Prostate gland (tissue), 2 donors: ENCODE measurements around the gene HDAC6. TPM values are rescaled to one million over a fixed set of nuclear protein-coding genes. Genes with fewer than 3 reads are reported as not detected.

Experiments used
- DNase-seq: peaks from one replicate; pipeline ENCODE4 v3.0.0-alpha.2; 2019; ENCODE audit warnings: low spot score
- H3K27ac ChIP-seq, 2 donors: fragments of 200-600 bp; sonication (generic); 2 replicates each; pipeline ENCODE4 v1.5.1; 2017 to 2019
- H3K27me3 ChIP-seq: fragments of 200-600 bp; sonication (generic); replicated peaks from 2 replicates; pipeline ENCODE4 v1.5.1; 2019; ENCODE audit not compliant: insufficient read depth
- H3K36me3 ChIP-seq, 2 donors: fragments of 200-600 bp; sonication (generic); 1 replicate in 1 of 2; 2 replicates in 1 of 2; pipeline versions ENCODE4 v1.5.1 to v1.8.1; 2017 to 2019
- H3K4me1 ChIP-seq: fragments of 200-600 bp; sonication (generic); replicated peaks from 2 replicates; pipeline ENCODE4 v1.5.1; 2019
- H3K4me3 ChIP-seq, 2 donors: fragments of 200-600 bp; sonication (generic); 2 replicates each; pipeline ENCODE4 v1.5.1; 2017 to 2019
- H3K9me3 ChIP-seq: fragments of 200-600 bp; sonication (generic); 2 replicates; pipeline ENCODE4 v1.5.1; 2017
- CTCF ChIP-seq, 4 experiments: fragments of 200-600 bp in 2 of 4; fragments of 450-650 bp in 2 of 4; sonication (generic) in 2 of 4; IDR thresholded peaks; 1 replicate in 3 of 4; 2 replicates in 1 of 4; pipeline ENCODE4 v1.5.1; 2016 to 2019; ENCODE audit warnings: antibody characterized with exemption in 4 of 4, mild to moderate bottlenecking in 2 of 4, moderate library complexity in 2 of 4
- POLR2A ChIP-seq: fragments of 450-650 bp; IDR thresholded peaks from one replicate; pipeline ENCODE4 v1.6.1; 2016; ENCODE audit warnings: antibody characterized with exemption, mild to moderate bottlenecking
- POLR2AphosphoS5 ChIP-seq: sonication (generic); formaldehyde crosslinking; IDR thresholded peaks from one replicate; pipeline ENCODE4 v1.6.1; 2017; ENCODE audit warnings: antibody characterized with exemption
- WGBS: methylation state at CpG from one replicate; pipeline ENCODE4 v1.1.5; 2018; 5-methylcytosine and 5-hydroxymethylcytosine counted together
- intact Hi-C: fragments of 100-400 bp; cut with DNase I; formaldehyde crosslinking; loops from one replicate; pipeline ENCODE4 v1.14.2; 2022
- total RNA-seq, 2 donors: library from RNA; depleted of rRNA; stranded (reverse); fragments of >200 nt; gene quantifications; one replicate each; pipeline ENCODE4 v1.1.0, GENCODE V29; 2016

Gene HDAC6
- total RNA-seq, 2 donors from 2014 or later = 102 to 113 TPM

- no peak for DNase-seq
- peak overlapping the region; percentile 92 to 93 for H3K27ac ChIP-seq
- intact Hi-C loops = loop anchor here (2.0 to 10.0 kb wide), 4 partner anchors 64 to 244 kb away; partner anchors contain the start of genes PQBP1, SUV39H1, TFE3 and TIMM17B
Observed at GRCh38 chrX:48800574-48801279, 1.1 kb upstream of the HDAC6 start.

GRCh38 chrX:48802089-48802904 lies 430 bp downstream of the HDAC6 start:
- peak overlapping the region; percentile 93 to 97 for H3K27ac ChIP-seq
- intact Hi-C loops = loop anchor here (5.0 to 10.0 kb wide), 3 partner anchors 95 to 243 kb away; partner anchors contain the start of genes PQBP1, SUV39H1, TFE3 and TIMM17B
- peak; percentile 77 for DNase-seq
- 7% methylated on average over 34 of the region's 40 CpGs for WGBS
- no peaks in the 10 kb centered on the region for H3K27me3 ChIP-seq
- H3K4me3 ChIP-seq = peak overlapping the region; percentile 44 to 46
- no peaks in the 10 kb centered on the region for H3K4me1 ChIP-seq
- peak; percentile 63 for TF ChIP-seq POLR2A
- no peak for TF ChIP-seq POLR2AphosphoS5
- no peak for TF ChIP-seq CTCF (IDR thresholded peaks at IDR 0.05)
- no peaks in the 10 kb centered on the region for H3K9me3 ChIP-seq
- no peaks in the 10 kb centered on the region for H3K36me3 ChIP-seq

More at GRCh38 chrX:48800574-48801279, 1.1 kb upstream of the HDAC6 start:
- Histone ChIP-seq H3K4me3 (peak overlapping the region; percentile 49 to 53), H3K4me1 (no peaks in the 10 kb centered on the region), H3K27me3 (no peaks in the 10 kb centered on the region), H3K36me3 (no peaks in the 10 kb centered on the region), H3K9me3 (no peaks in the 10 kb centered on the region)
- WGBS = 32% methylated on average over 15 of the region's 17 CpGs
- no peak for TF ChIP-seq POLR2A
- no peak for TF ChIP-seq POLR2AphosphoS5
- TF ChIP-seq CTCF (IDR thresholded peaks at IDR 0.05) = no peak

- H3K9me3 ChIP-seq = no peaks in the 10 kb centered on the region
- H3K27me3 ChIP-seq = no peaks in the 10 kb centered on the region
- no peaks in the 10 kb centered on the region for H3K36me3 ChIP-seq
- TF ChIP-seq CTCF (IDR thresholded peaks at IDR 0.05) (no peak), POLR2AphosphoS5 (no peak), POLR2A (no peak)
- intact Hi-C loops = loop anchor here (5.0 to 10.0 kb wide), 3 partner anchors 94 to 242 kb away; partner anchors contain the start of genes PQBP1, SUV39H1, TFE3 and TIMM17B
- peak overlapping the region; percentile 44 to 46 for H3K4me3 ChIP-seq
- peak overlapping the region; percentile 93 to 97 for H3K27ac ChIP-seq
- no peaks in the 10 kb centered on the region for H3K4me1 ChIP-seq
- 51% methylated on average over 3 of the region's 4 CpGs for WGBS
- no peak for DNase-seq
Observed at GRCh38 chrX:48802905-48803200, 986 bp downstream of the HDAC6 start.

- TF ChIP-seq CTCF (IDR thresholded peaks at IDR 0.05) (no peak), POLR2AphosphoS5 (no peak), POLR2A (no peak)
- no peak overlapping the region for H3K4me3 ChIP-seq
- WGBS = 92% methylated on average over 3 of the region's 4 CpGs
- intact Hi-C loops = loop anchor here (10.0 kb wide), 2 partner anchors 111 to 239 kb away; partner anchors contain the start of genes SUV39H1 and TFE3
- DNase-seq = no peak
- no peaks in the 10 kb centered on the region for H3K4me1 ChIP-seq
- H3K27ac ChIP-seq = no peak overlapping the region
- no peaks in the 10 kb centered on the region for H3K27me3 ChIP-seq
- H3K36me3 ChIP-seq = no peaks in the 10 kb centered on the region
- no peaks in the 10 kb centered on the region for H3K9me3 ChIP-seq
Observed at GRCh38 chrX:48806081-48806480, 4.2 kb downstream of the HDAC6 start.
